HG02759 (cell line): ENCODE results near the gene TSEN15.
A peak's percentile ranks its signal among the peaks of the same experiment; 100 is the strongest.

Source experiments
- ATAC-seq: cut with Tn5 transposase; IDR thresholded peaks from one replicate; pipeline ENCODE4 v1.9.1; 2021; ENCODE audit warnings: mild to moderate bottlenecking, moderate library complexity; ENCODE audit not compliant: unreplicated experiment

The TSEN15 gene

GRCh38 chr1:184051485-184052193 is at the start of gene TSEN15:
TSS of gene TSEN15 (plus strand) at chr1:184051730. CDS start at chr1:184051756, 26 bp downstream.
- ATAC-seq = peak; percentile 99

GRCh38 chr1:184002071-184002470 is 49.5 kb upstream of the TSEN15 start:
- no peak for ATAC-seq

- no peak for ATAC-seq
These were observed 46.6 kb upstream of the TSEN15 start for GRCh38 chr1:184004935-184005334.

- ATAC-seq = no peak
These were observed 46.0 kb upstream of the TSEN15 start for GRCh38 chr1:184005506-184005905.

GRCh38 chr1:184010788-184011187 is 40.7 kb upstream of the TSEN15 start:
- no peak for ATAC-seq

- no peak for ATAC-seq
These were observed 39.3 kb upstream of the TSEN15 start for GRCh38 chr1:184012187-184012586.

GRCh38 chr1:184014271-184014670 is 37.3 kb upstream of the TSEN15 start:
- no peak for ATAC-seq

- no peak for ATAC-seq
These were observed 35.4 kb upstream of the TSEN15 start for GRCh38 chr1:184016169-184016568.

GRCh38 chr1:184017306-184017705 is 34.2 kb upstream of the TSEN15 start:
- no peak for ATAC-seq

GRCh38 chr1:184018622-184019021 is 32.9 kb upstream of the TSEN15 start:
- no peak for ATAC-seq

GRCh38 chr1:184019069-184019468 is 32.5 kb upstream of the TSEN15 start:
- ATAC-seq = no peak

GRCh38 chr1:184019506-184019905 is 32.0 kb upstream of the TSEN15 start:
- ATAC-seq = no peak

GRCh38 chr1:184020328-184020727 is 31.2 kb upstream of the TSEN15 start:
- no peak for ATAC-seq

GRCh38 chr1:184020855-184021254 is 30.7 kb upstream of the TSEN15 start:
- ATAC-seq = no peak

GRCh38 chr1:184021728-184022127 is 29.8 kb upstream of the TSEN15 start:
- ATAC-seq = no peak

- ATAC-seq = no peak
These were observed 28.9 kb upstream of the TSEN15 start for GRCh38 chr1:184022668-184023067.

- no peak for ATAC-seq
These were observed 28.4 kb upstream of the TSEN15 start for GRCh38 chr1:184023171-184023570.

- ATAC-seq = no peak
These were observed 26.3 kb upstream of the TSEN15 start for GRCh38 chr1:184025242-184025675.

GRCh38 chr1:184027826-184028695 is 23.5 kb upstream of the TSEN15 start:
- no peak for ATAC-seq

- no peak for ATAC-seq
These were observed 22.5 kb upstream of the TSEN15 start for GRCh38 chr1:184028854-184029623.

GRCh38 chr1:184030433-184031091 is 21.0 kb upstream of the TSEN15 start:
- no peak for ATAC-seq
